HUES6 (cell line): ENCODE measurements around the gene BATF.

Experiments
- H3K27ac ChIP-seq: 2 replicates; pipeline ENCODE4 v1.7.0; 2013; ENCODE audit warnings: low read depth, mild to moderate bottlenecking, low read length, inconsistent platforms
- H3K27me3 ChIP-seq: 2 replicates; pipeline ENCODE4 v1.6.1; 2013; ENCODE audit warnings: low read length; ENCODE audit not compliant: control insufficient read depth, insufficient read depth
- H3K36me3 ChIP-seq: 2 replicates; pipeline ENCODE4 v1.6.1; 2013; ENCODE audit warnings: low read length; ENCODE audit not compliant: control insufficient read depth, insufficient read depth
- H3K4me1 ChIP-seq: 2 replicates; pipeline ENCODE4 v1.6.1; 2013; ENCODE audit warnings: low read length; ENCODE audit not compliant: control insufficient read depth, insufficient read depth
- H3K4me3 ChIP-seq: 2 replicates; pipeline ENCODE4 v1.5.1; 2013; ENCODE audit warnings: low read depth, low read length
- H3K9ac ChIP-seq: one replicate; pipeline ENCODE4 v1.6.1; 2013; ENCODE audit warnings: mild to moderate bottlenecking, low read length
- H3K9me3 ChIP-seq: 2 replicates; pipeline ENCODE4 v1.6.1; 2013; ENCODE audit warnings: low read depth, low read length; ENCODE audit not compliant: control insufficient read depth, insufficient read depth

Gene BATF

DNA sequence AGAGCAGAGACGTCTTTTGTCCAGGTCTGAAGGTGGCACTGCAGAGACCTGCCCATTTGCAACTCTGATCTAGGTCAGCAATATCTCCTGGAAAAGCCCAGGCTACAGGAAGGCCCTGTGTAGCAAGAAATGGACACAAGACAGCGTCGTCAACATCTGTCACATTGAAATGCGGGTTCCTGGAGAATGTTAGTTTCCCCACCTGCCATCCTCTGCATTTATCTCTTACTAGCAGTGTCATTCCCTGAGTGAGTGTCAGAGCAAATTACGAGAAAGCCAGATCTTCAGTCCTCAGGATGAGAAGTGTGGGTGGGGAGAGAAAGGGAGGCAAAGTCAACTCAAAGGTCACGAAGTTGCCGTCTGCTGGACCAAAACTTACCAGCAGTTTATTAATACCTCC lies 28.8 kb downstream of the BATF start:
- H3K36me3 ChIP-seq, result no peaks in the 10 kb centered on the region
- no peak overlapping the region for H3K27ac ChIP-seq
- peaks cover 11% of the 10 kb centered on the region for H3K4me1 ChIP-seq
- no peak overlapping the region for H3K4me3 ChIP-seq
- H3K27me3 ChIP-seq, result no peaks in the 10 kb centered on the region
- H3K9me3 ChIP-seq, result no peaks in the 10 kb centered on the region
- no peak overlapping the region for H3K9ac ChIP-seq

DNA sequence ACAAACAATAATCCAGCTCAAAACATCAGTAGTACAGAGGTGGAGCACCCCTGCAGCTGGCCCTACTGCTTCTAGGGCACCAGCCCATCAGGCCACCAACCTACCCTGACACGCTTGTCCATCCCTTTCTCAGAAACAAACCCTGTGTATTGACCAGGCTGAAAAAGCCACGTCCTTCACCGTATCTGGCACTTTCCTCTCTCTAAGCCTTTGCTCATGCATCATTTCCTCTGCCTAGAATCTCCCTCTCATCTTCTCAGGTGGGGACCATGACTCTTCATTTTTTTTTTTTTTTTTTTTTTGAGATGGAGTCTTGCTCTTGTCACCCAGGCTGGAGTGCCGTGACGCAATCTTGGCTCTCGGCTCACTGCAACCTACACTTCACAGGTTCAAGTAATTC lies 30.9 kb downstream of the BATF start:
- Histone ChIP-seq H3K27me3 (no peaks in the 10 kb centered on the region), H3K9me3 (peaks cover 11% of the 10 kb centered on the region), H3K4me3 (no peak overlapping the region), H3K4me1 (peaks cover 11% of the 10 kb centered on the region), H3K36me3 (no peaks in the 10 kb centered on the region), H3K9ac (no peak overlapping the region), H3K27ac (no peak overlapping the region)

DNA sequence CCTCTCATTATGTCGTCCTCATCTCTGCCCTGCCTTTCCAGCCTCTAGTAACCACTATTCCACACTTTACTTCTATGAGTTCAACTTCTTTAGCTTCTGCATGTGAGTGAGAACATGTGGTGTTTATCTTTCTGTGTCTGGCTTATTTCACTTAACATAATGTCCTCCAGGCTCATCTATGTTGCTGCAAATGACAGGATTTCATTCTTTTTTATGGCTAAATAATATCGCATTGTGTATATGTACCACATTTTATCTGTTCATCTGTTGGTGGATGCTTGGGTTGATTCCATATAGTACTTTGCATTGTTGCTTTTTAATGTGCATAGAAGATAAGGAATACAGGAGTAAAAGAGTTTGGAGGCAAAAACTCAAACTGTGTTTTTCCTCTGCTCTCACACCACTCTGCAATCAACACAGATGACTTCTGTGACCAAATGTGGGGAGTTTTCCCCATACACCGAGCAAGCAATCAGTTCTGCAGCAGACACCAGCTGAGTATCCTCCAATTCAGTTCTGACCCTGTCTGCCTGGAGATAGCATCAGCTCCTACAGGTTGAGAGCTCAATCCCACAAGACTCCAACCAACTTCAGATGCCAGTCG lies 31.6 kb downstream of the BATF start:
- Histone ChIP-seq H3K4me1 (peaks cover 11% of the 10 kb centered on the region), H3K36me3 (no peaks in the 10 kb centered on the region), H3K27me3 (no peaks in the 10 kb centered on the region), H3K9ac (no peak overlapping the region), H3K9me3 (peaks cover 15% of the 10 kb centered on the region), H3K4me3 (no peak overlapping the region), H3K27ac (no peak overlapping the region)

DNA sequence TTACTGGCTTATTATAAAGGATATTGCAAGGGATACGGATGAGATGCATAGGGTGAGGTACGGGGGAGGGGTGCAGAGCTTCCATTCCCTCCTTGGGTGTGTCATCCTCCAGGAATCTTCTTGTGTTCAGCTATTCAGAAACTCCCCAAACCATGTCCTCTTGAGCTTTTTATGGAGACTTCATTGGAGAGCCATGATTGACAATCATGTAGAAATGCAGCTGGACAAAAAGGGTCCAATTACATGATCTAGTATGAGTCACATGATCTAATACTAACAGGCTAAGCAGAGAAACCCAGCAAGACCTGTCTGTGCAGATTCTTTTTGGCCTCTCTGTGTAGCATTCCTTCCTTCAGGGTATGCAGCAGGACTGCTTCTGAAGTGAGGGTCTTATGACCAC lies 32.2 kb downstream of the BATF start:
- Histone ChIP-seq H3K4me3 (no peak overlapping the region), H3K36me3 (no peaks in the 10 kb centered on the region), H3K4me1 (peaks cover 11% of the 10 kb centered on the region), H3K9me3 (peaks cover 15% of the 10 kb centered on the region), H3K9ac (no peak overlapping the region), H3K27ac (no peak overlapping the region), H3K27me3 (no peaks in the 10 kb centered on the region)

DNA sequence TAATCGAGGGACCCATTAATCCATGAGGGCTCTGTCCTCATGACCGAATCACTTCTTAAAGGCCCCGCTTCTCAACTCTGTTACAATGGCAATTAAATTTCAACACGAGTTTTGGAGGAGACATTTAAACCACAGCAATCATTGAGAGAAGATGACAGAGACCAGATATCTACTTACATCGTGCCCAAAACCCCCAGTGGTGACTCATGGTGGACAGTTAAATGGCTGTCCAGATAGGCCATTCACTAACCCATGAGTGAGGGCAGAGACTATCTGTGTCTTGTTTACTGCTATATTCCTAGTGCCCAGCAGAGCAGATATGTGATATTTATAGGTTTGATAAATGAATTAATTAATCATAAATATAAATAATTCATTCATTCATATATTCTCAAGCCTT lies 36.2 kb downstream of the BATF start:
- Histone ChIP-seq H3K9me3 (peaks cover 15% of the 10 kb centered on the region), H3K4me3 (no peak overlapping the region), H3K27ac (no peak overlapping the region), H3K27me3 (no peaks in the 10 kb centered on the region), H3K36me3 (no peaks in the 10 kb centered on the region), H3K4me1 (peaks cover 17% of the 10 kb centered on the region), H3K9ac (no peak overlapping the region)

DNA sequence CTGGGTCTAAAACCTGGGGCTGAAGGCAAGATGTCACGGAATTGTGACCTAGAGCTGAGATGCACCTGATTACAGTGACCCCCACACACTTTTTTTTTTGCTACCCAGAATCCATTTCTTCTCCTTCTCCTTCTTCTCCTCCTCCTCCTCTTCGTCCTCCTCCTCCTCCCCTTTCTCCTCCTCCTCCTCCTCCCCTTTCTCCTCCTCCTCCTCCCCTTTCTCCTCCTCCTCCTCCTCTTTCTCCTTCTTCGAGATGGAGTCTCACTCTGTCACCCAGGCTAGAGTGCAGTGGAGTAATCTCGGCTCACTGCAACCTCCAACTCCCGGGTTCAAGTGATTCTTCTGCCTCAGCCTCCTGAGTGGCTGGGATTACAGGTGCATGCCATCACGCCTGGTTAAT lies 36.8 kb downstream of the BATF start:
- no peak overlapping the region for H3K4me3 ChIP-seq
- H3K27me3 ChIP-seq, result no peaks in the 10 kb centered on the region
- H3K27ac ChIP-seq, result no peak overlapping the region
- no peaks in the 10 kb centered on the region for H3K36me3 ChIP-seq
- peaks cover 16% of the 10 kb centered on the region for H3K4me1 ChIP-seq
- H3K9me3 ChIP-seq, result peaks cover 15% of the 10 kb centered on the region
- no peak overlapping the region for H3K9ac ChIP-seq

DNA sequence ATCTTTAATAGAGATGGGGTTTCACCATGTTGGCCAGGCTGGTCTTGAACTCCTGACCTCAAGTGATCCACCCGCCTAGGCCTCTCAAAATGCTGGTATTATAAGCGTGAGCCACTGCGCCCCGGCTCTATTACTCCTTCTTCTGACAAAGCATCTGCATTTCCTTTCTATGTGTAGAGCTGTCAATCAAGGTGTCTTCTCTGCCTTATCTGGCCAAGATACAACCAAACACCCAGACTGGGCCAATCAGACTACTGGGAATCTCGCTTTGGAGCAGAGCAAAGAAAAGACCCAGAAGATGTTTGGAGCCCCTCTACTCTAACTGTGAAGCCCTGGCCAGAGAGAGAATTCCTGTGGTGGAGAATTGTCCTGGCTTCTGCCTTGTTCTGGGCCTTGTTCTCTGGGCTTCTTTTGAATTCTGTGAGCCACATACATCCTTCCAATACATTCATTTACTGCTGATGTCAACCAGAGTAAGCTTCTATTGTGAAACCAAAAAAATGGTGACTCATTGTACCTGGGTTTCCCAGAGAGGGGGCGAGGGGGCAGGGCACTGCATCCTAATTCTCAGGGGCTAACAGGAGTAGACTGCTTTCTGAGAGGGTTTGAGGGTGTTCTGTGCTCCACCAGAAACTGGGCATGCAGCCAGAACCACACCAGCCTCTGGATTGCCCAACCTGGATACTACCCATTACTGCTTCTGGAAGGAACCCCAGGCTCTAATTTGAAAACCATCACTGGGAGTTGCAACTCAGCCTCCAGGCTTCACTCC lies 37.4 kb downstream of the BATF start:
- H3K4me1 ChIP-seq, result peaks cover 10% of the 10 kb centered on the region; the same call in 1 of the 2 replicates
- no peak overlapping the region for H3K9ac ChIP-seq
- H3K4me3 ChIP-seq, result no peak overlapping the region
- peaks cover 15% of the 10 kb centered on the region for H3K9me3 ChIP-seq
- no peaks in the 10 kb centered on the region for H3K27me3 ChIP-seq
- no peaks in the 10 kb centered on the region for H3K36me3 ChIP-seq
- no peak overlapping the region for H3K27ac ChIP-seq

DNA sequence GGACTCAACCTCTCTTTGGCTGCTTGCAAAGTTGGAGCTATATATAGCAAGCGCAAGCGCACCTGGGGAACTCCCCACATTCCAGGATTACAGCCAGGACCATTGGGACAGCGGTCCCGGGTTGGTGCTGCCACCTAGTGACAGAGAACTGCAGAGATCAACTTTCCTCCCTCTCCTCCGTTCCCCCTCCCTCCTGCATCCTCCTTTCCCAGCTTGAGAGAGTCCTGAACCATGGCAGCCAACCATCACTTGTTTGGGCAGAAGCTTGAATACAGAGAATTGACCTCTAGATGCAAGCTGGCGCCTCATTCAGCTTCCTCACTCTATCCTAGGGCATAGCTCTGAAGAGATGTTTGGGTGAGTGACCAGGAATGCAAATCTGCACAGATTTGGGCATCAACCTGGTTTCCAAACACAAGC lies 38.8 kb downstream of the BATF start:
- H3K27ac ChIP-seq, result no peak overlapping the region
- H3K36me3 ChIP-seq, result no peaks in the 10 kb centered on the region
- H3K4me3 ChIP-seq, result no peak overlapping the region
- H3K9me3 ChIP-seq, result peaks cover 15% of the 10 kb centered on the region
- H3K9ac ChIP-seq, result no peak overlapping the region
- no peaks in the 10 kb centered on the region; the same call in 1 of the 2 replicates for H3K27me3 ChIP-seq
- peaks cover 9% of the 10 kb centered on the region; the same call in 1 of the 2 replicates for H3K4me1 ChIP-seq

DNA sequence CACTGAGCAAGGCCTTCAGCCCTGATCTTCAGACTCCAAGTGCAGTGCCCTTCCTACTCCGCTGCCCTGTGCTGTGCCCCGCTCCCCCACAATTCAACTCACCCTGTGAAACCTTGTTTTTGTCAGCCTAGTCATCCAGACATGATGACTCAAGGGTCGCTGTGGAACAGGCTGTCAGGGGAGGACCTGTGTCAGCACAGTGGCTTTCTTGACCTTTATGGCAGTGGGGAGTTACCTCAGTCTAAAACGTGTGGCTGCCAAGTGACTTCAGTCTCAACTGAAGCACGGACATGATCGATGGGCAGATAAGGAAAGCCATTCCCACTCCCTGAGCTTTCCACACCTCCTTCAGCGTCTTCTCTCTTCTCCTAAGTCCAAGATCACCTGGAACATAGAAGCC lies 39.8 kb downstream of the BATF start:
- H3K27ac ChIP-seq, result no peak overlapping the region

DNA sequence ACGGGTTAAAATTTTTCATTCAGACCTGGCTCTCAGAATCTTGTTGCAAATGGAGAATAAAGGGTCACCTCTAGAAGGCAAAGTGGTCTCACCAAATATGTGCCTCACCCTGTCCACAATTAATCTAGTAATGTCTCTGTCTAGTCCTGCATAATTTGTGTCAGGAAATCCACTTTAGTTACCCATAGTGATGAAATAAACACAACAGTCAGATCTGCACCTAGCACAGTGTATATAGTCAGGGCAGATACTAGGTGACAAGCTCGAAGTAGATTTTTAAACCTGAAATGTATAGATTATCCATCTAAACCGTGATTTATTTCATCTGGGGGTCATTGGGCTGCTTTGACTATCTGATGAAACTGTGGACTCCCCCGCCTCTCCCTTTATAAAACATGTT lies 40.2 kb downstream of the BATF start:
- Histone ChIP-seq H3K4me3 (no peak overlapping the region), H3K27ac (no peak overlapping the region)

More for the DNA sequence above, 39.8 kb downstream of the BATF start:
- no peak overlapping the region for H3K9ac ChIP-seq
- no peaks in the 10 kb centered on the region for H3K36me3 ChIP-seq
- H3K27me3 ChIP-seq, result no peaks in the 10 kb centered on the region; the same call in 1 of the 2 replicates
- peaks cover 13% of the 10 kb centered on the region for H3K9me3 ChIP-seq
- H3K4me3 ChIP-seq, result no peak overlapping the region
- H3K4me1 ChIP-seq, result peaks cover 9% of the 10 kb centered on the region; the same call in 1 of the 2 replicates

DNA sequence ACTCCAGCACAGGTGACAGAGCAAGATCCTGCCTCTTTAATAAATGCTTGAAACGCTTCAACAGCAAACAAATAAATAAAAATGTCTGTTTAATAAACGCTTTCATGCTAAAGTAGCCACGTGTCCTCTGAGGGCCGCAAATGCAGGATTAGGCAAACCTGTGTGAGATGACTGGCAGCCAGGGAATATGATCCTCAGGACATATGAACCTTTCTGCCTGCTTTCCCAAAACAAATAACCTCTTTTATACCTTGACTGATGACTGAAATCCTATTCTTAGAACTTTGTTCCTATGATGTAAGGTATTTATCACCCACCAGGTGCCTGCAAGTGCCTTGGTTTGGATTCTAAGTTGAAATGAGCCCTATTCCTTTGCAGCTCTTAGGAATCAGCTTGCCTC lies 41.7 kb downstream of the BATF start:
- no peak overlapping the region for H3K27ac ChIP-seq
- no peaks in the 10 kb centered on the region; the same call in 1 of the 2 replicates for H3K27me3 ChIP-seq
- peaks cover 14% of the 10 kb centered on the region for H3K4me1 ChIP-seq
- no peaks in the 10 kb centered on the region for H3K9me3 ChIP-seq
- no peaks in the 10 kb centered on the region for H3K36me3 ChIP-seq
- no peak overlapping the region for H3K9ac ChIP-seq
- no peak overlapping the region for H3K4me3 ChIP-seq

More for the DNA sequence above, 40.2 kb downstream of the BATF start:
- H3K4me1 ChIP-seq, result peaks cover 9% of the 10 kb centered on the region; the same call in 1 of the 2 replicates
- H3K36me3 ChIP-seq, result no peaks in the 10 kb centered on the region
- no peak overlapping the region for H3K9ac ChIP-seq
- H3K27me3 ChIP-seq, result no peaks in the 10 kb centered on the region; the same call in 1 of the 2 replicates
- peaks cover 9% of the 10 kb centered on the region for H3K9me3 ChIP-seq
